ENCODE measurements around the gene PRICKLE2. TPM values are rescaled to one million over a fixed set of nuclear protein-coding genes. Genes with fewer than 3 reads are reported as not detected.

PRICKLE2 gene
- total and polyA plus RNA-seq, 2 experiments from 2014 or later, result 8.5 to 30.3 TPM

DNA sequence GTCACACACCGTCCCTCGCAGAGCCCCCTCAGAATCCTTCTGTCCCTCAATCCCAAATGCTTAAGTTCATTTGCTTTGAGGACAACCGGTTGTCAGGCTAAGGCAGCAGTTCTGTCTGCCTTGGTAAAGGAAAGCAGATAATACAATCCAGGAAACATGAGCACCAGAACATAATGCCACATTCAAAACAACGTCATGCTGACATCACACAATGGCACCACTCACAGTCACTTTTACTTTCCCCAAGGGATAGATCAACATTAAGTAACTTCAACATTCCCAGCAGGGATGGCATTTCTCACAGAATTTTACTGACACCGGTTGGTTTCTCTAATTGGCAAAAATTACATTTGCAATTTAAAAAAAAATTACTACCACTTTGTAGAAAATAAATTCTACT, 127.3 kb downstream of the PRICKLE2 start:
- Histone ChIP-seq H3K9me3 (ENCODE audit: low read depth) (no peaks in the 10 kb centered on the region), H3K27ac (no peak overlapping the region), H3K79me2 (no peaks in the 10 kb centered on the region), H3K27me3 (no peaks in the 10 kb centered on the region), H3K4me1 (ENCODE audit: insufficient read depth) (no peaks in the 10 kb centered on the region), H3K9me2 (replicated peaks; ENCODE audit: insufficient read depth) (no peaks in the 10 kb centered on the region), H3K4me2 (no peak overlapping the region), H3K4me3 (no peak overlapping the region), H3K36me3 (replicated peaks; ENCODE audit: insufficient read depth, low read depth) (no peaks in the 10 kb centered on the region), H4K20me1 (ENCODE audit: insufficient read depth, poor library complexity, severe bottlenecking) (no peaks in the 10 kb centered on the region), H2AFZ (no peak overlapping the region)
- DNase-seq (ENCODE audit: low spot score), result no peak
- no peak for TF ChIP-seq EZH2phosphoT487 (IDR thresholded peaks at IDR 0.05; ENCODE audit: low read depth, severe bottlenecking, unreplicated experiment)
- no peak for TF ChIP-seq EZH2 (IDR thresholded peaks at IDR 0.05; ENCODE audit: borderline replicate concordance)
- TF ChIP-seq, protein P1, sequence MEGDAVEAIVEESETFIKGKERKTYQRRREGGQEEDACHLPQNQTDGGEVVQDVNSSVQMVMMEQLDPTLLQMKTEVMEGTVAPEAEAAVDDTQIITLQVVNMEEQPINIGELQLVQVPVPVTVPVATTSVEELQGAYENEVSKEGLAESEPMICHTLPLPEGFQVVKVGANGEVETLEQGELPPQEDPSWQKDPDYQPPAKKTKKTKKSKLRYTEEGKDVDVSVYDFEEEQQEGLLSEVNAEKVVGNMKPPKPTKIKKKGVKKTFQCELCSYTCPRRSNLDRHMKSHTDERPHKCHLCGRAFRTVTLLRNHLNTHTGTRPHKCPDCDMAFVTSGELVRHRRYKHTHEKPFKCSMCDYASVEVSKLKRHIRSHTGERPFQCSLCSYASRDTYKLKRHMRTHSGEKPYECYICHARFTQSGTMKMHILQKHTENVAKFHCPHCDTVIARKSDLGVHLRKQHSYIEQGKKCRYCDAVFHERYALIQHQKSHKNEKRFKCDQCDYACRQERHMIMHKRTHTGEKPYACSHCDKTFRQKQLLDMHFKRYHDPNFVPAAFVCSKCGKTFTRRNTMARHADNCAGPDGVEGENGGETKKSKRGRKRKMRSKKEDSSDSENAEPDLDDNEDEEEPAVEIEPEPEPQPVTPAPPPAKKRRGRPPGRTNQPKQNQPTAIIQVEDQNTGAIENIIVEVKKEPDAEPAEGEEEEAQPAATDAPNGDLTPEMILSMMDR (IDR thresholded peaks at IDR 0.05; ENCODE audit: poor library complexity), result no peak
- 76% methylated on average over 5 of the region's 5 CpGs for WGBS (ENCODE audit: low lambda C conversion rate, missing lambda C conversion rate)

DNA sequence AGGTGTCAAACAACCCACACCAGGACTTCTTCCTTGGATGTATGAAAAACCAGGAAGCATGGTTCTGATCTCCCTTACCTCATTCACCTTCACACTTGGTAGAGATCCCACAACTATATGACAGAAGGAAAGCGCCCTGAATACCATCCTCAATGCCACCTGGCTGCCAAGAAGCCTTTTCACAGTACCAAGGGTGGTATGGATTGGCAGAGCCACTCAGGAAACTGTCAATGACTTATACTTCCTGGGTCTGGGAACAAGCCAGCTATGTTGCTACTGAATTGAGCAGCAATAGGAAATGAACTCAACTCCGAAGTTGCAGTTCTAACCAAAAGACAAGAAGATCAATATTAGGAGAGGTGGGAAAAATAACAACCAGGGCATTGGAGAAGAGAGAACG, 129.5 kb downstream of the PRICKLE2 start:
- Histone ChIP-seq H3K27me3 (no peaks in the 10 kb centered on the region), H3K9me3 (ENCODE audit: low read depth) (no peaks in the 10 kb centered on the region), H3K9me2 (replicated peaks; ENCODE audit: insufficient read depth) (no peaks in the 10 kb centered on the region), H4K20me1 (ENCODE audit: insufficient read depth, poor library complexity, severe bottlenecking) (no peaks in the 10 kb centered on the region), H3K4me1 (ENCODE audit: insufficient read depth) (no peaks in the 10 kb centered on the region), H3K36me3 (replicated peaks; ENCODE audit: insufficient read depth, low read depth) (no peaks in the 10 kb centered on the region), H3K4me2 (no peak overlapping the region), H3K79me2 (no peaks in the 10 kb centered on the region), H2AFZ (no peak overlapping the region), H3K27ac (no peak overlapping the region), H3K4me3 (no peak overlapping the region)
- no peak for DNase-seq (ENCODE audit: low spot score)
- TF ChIP-seq, protein P1 (IDR thresholded peaks at IDR 0.05; ENCODE audit: poor library complexity), result no peak
- TF ChIP-seq EZH2phosphoT487 (IDR thresholded peaks at IDR 0.05; ENCODE audit: low read depth, severe bottlenecking, unreplicated experiment), result no peak
- TF ChIP-seq EZH2 (IDR thresholded peaks at IDR 0.05; ENCODE audit: borderline replicate concordance), result no peak
- 95% methylated on average over 3 of the region's 3 CpGs for WGBS (ENCODE audit: low lambda C conversion rate, missing lambda C conversion rate)

DNA sequence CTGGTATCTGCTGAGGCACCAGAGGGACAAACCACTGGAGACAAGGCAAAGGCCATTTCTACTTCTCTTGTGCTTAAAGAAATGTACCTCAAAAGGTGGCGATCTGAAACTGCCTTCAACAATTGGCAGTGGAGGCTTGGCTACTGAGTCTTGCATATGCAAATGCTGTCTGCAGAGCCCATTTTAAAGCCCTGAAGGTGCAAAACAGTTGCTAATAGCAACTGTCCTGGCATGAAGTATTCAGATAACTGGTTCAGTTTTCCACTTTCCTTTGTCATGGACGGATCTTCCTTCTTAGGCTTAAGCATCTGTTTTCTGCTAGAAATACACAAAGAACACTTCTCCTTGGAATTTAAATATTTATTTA, 130.6 kb downstream of the PRICKLE2 start:
- 86% methylated on average over 2 of the region's 2 CpGs for WGBS (ENCODE audit: low lambda C conversion rate, missing lambda C conversion rate)
- no peak overlapping the region for H3K4me3 ChIP-seq
- H4K20me1 ChIP-seq (ENCODE audit: insufficient read depth, poor library complexity, severe bottlenecking), result no peaks in the 10 kb centered on the region
- TF ChIP-seq, protein P1 (IDR thresholded peaks at IDR 0.05; ENCODE audit: poor library complexity), result no peak
- no peak for TF ChIP-seq EZH2 (IDR thresholded peaks at IDR 0.05; ENCODE audit: borderline replicate concordance)
- TF ChIP-seq EZH2phosphoT487 (IDR thresholded peaks at IDR 0.05; ENCODE audit: low read depth, severe bottlenecking, unreplicated experiment), result no peak
- no peaks in the 10 kb centered on the region for H3K27me3 ChIP-seq
- peak overlapping the region; percentile 56 for H3K27ac ChIP-seq
- H3K79me2 ChIP-seq, result no peaks in the 10 kb centered on the region
- no peaks in the 10 kb centered on the region for H3K4me1 ChIP-seq (ENCODE audit: insufficient read depth)
- no peaks in the 10 kb centered on the region for H3K9me3 ChIP-seq (ENCODE audit: low read depth)
- H3K36me3 ChIP-seq (replicated peaks; ENCODE audit: insufficient read depth, low read depth), result no peaks in the 10 kb centered on the region
- no peak overlapping the region for H2AFZ ChIP-seq
- no peak overlapping the region for H3K4me2 ChIP-seq
- H3K9me2 ChIP-seq (replicated peaks; ENCODE audit: insufficient read depth), result no peaks in the 10 kb centered on the region
- no peak for DNase-seq (ENCODE audit: low spot score)

Data from hepatocyte (in vitro differentiated cells).